ENCODE measurements around the gene TGFBR1.

DNA sequence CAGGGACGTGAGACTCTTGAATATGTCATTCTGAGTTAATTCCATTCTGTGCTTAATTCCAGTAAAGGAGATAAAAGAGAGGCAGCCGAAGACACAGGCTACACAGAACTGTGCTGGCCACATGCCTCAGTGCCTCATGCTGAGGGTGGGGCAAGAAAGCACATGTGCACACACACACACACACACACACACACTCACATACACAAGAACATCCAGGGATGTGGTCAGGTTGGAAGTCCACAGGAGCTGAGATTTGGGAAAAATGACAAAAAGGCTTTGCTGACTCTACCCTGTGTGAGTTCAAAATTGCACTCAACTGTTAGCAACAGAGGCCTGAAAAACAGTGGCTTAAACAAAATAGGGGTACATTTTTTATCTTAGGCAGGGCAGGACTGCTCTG, 76.3 kb downstream of the TGFBR1 start:
- TF ChIP-seq POLR2A (IDR thresholded peaks at IDR 0.05) (no peak), CTCF (IDR thresholded peaks at IDR 0.05) (no peak), POLR2AphosphoS5 (IDR thresholded peaks at IDR 0.05) (no peak), EP300 (IDR thresholded peaks at IDR 0.05) (no peak)

Data from gastroesophageal sphincter (tissue), 3 donors.